CD14-positive monocyte (primary cell): ENCODE results near the gene SDF2. TPM values are rescaled to one million over a fixed set of nuclear protein-coding genes. Genes with fewer than 3 reads are reported as not detected.

Source experiments
- DNase-seq, 3 donors: peaks; one replicate each; pipeline ENCODE4 v3.0.0-alpha.2; 2011 to 2022
- H2AFZ ChIP-seq: 2 replicates; pipeline ENCODE4 v1.6.0; 2012; ENCODE audit warnings: mild to moderate bottlenecking, low read depth, low read length, inconsistent platforms; ENCODE audit not compliant: insufficient read depth, poor library complexity, severe bottlenecking
- H3K27ac ChIP-seq, 2 donors: 1 replicate in 1 of 2; 2 replicates in 1 of 2; pipeline ENCODE4 v1.5.1; 2012 to 2013; ENCODE audit warnings: low read length in 2 of 2, control low read depth in 1 of 2, inconsistent platforms in 1 of 2, low read depth in 1 of 2, mild to moderate bottlenecking in 1 of 2
- H3K27me3 ChIP-seq, 2 donors: one replicate each; pipeline versions ENCODE4 v1.6.0 to v1.6.1; 2011 to 2013; ENCODE audit warnings: low read length in 2 of 2; ENCODE audit not compliant: control insufficient read depth in 2 of 2, insufficient read depth in 2 of 2
- H3K36me3 ChIP-seq, 2 donors: replicated peaks in 1 of 2; 1 replicate in 1 of 2; 2 replicates in 1 of 2; pipeline versions ENCODE4 v1.5.1 to v1.6.1; 2012 to 2013; ENCODE audit warnings: low read length in 2 of 2, control low read depth in 1 of 2, inconsistent platforms in 1 of 2, mild to moderate bottlenecking in 1 of 2; ENCODE audit not compliant: insufficient read depth in 2 of 2, control insufficient read depth in 1 of 2
- H3K4me1 ChIP-seq, 2 donors: 1 replicate in 1 of 2; 2 replicates in 1 of 2; pipeline versions ENCODE4 v1.5.1 to v1.6.1; 2012 to 2013; ENCODE audit warnings: low read length in 2 of 2, control low read depth in 1 of 2, inconsistent platforms in 1 of 2, mild to moderate bottlenecking in 1 of 2, moderate library complexity in 1 of 2; ENCODE audit not compliant: insufficient read depth in 2 of 2, control insufficient read depth in 1 of 2
- H3K4me2 ChIP-seq: replicated peaks from 2 replicates; pipeline ENCODE3; 2012; ENCODE audit warnings: low read length, moderate library complexity, mild to moderate bottlenecking; ENCODE audit not compliant: poor library complexity, severe bottlenecking; ENCODE audit errors: extremely low read depth
- H3K4me3 ChIP-seq, 3 experiments: fragments of 200-600 bp in 1 of 3; sonication (generic) in 1 of 3; replicated peaks in 1 of 3; 1 replicate in 2 of 3; 2 replicates in 1 of 3; pipeline ENCODE4 v1.5.1; 2011 to 2013; ENCODE audit warnings: low read length in 3 of 3, mild to moderate bottlenecking in 3 of 3, control low read depth in 2 of 3, low read depth in 2 of 3, inconsistent platforms in 1 of 3, moderate library complexity in 1 of 3
- H3K79me2 ChIP-seq: 2 replicates; pipeline ENCODE4 v1.6.0; 2012; ENCODE audit warnings: mild to moderate bottlenecking, control low read depth, inconsistent platforms, low read length, moderate library complexity; ENCODE audit not compliant: insufficient read depth
- H3K9ac ChIP-seq: 2 replicates; pipeline ENCODE4 v1.6.0; 2017; ENCODE audit warnings: low read length, mild to moderate bottlenecking; ENCODE audit not compliant: insufficient read depth, poor library complexity, severe bottlenecking
- H3K9me3 ChIP-seq, 2 donors: replicated peaks in 1 of 2; 1 replicate in 1 of 2; 2 replicates in 1 of 2; pipeline versions ENCODE4 v1.5.1 to v1.6.1; 2012 to 2013; ENCODE audit warnings: low read length in 2 of 2, control low read depth in 1 of 2; ENCODE audit not compliant: control insufficient read depth in 1 of 2, insufficient read depth in 1 of 2
- H4K20me1 ChIP-seq: 2 replicates; pipeline ENCODE4 v1.6.0; 2012; ENCODE audit warnings: mild to moderate bottlenecking, low read length, control low read depth, moderate library complexity; ENCODE audit not compliant: insufficient read depth
- H3K27ac Mint-ChIP-seq, 7 donors: one replicate each; pipeline ENCODE4 v1.8.0; 2020; ENCODE audit warnings: mild to moderate bottlenecking in 7 of 7, mixed read lengths in 7 of 7, moderate library complexity in 6 of 7, inconsistent platforms in 2 of 7
- H3K27me3 Mint-ChIP-seq, 3 donors: one replicate each; pipeline ENCODE4 v1.8.0; 2021 to 2022; ENCODE audit warnings: low read depth in 3 of 3, mild to moderate bottlenecking in 3 of 3, mixed read lengths in 3 of 3, moderate library complexity in 3 of 3, inconsistent platforms in 1 of 3
- H3K36me3 Mint-ChIP-seq, 2 donors: one replicate each; pipeline ENCODE4 v1.8.0; 2020; ENCODE audit warnings: mixed read lengths in 2 of 2, inconsistent platforms in 1 of 2, mild to moderate bottlenecking in 1 of 2
- H3K4me1 Mint-ChIP-seq: one replicate; pipeline ENCODE4 v1.8.0; 2020; ENCODE audit warnings: mild to moderate bottlenecking, mixed read lengths
- H3K4me3 Mint-ChIP-seq, 2 donors: one replicate each; pipeline ENCODE4 v1.8.0; 2020; ENCODE audit warnings: mild to moderate bottlenecking in 2 of 2, mixed read lengths in 2 of 2, moderate library complexity in 1 of 2
- H3K9me3 Mint-ChIP-seq, 7 donors: one replicate each; pipeline ENCODE4 v1.8.0; 2020 to 2022; ENCODE audit warnings: mixed read lengths in 7 of 7, mild to moderate bottlenecking in 6 of 7, moderate library complexity in 6 of 7, inconsistent platforms in 2 of 7
- WGBS: methylation state at CpG from one replicate; pipeline ENCODE4 v1.1.5; 2013; ENCODE audit warnings: missing lambda C conversion rate; ENCODE audit not compliant: insufficient coverage; 5-methylcytosine and 5-hydroxymethylcytosine counted together
- intact Hi-C, 2 donors: fragments of 100-400 bp; cut with micrococcal nuclease; formaldehyde crosslinking; loops; one replicate each; pipeline versions ENCODE4 v1.15.0 to v1.15.1; 2023
- polyA plus RNA-seq, 3 donors: library from polyadenylated mRNA; depleted of rRNA in 1 of 3; unstranded in 2 of 3; stranded (reverse) in 1 of 3; fragments of 300-500 nt in 2 of 3; fragments of >200 nt in 1 of 3; fragmentation: Illumina TruSeq in 2 of 3; gene quantifications; 1 replicate in 2 of 3; 2 replicates in 1 of 3; pipeline ENCODE4 v1.2.3, GENCODE V29; 2012 to 2021
- TF ChIP-seq, protein P1 (sequence below): fragments of 200-600 bp; IDR thresholded peaks from one replicate; pipeline ENCODE4 v1.8.0; 2022; ENCODE audit warnings: antibody characterized with exemption, mild to moderate bottlenecking

SDF2 gene
- polyA plus RNA-seq, 3 donors, result 52.9 to 103 (median 84.5) TPM

DNA sequence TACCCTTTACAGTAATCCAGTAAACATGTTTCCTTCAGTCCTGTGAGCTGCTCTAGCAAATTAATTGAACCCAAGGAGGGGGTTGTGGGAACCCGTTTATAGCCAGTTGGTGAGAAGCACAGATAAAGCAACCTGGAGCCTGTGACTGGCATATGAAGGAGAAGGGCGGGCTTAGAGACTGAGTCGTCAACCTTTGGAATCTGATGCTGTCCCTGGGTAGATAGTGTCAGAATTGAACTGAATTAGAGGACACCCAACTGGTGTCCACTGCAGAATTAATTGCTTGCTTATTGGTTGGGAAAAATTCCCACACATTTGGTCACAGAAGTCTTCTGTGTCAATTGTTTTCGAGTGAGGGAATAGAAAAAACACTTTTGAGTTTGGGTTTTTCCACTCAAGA lies 34.9 kb downstream of the SDF2 start:
- Histone ChIP-seq H3K4me2 (no peak overlapping the region), H3K9ac (no peak overlapping the region), H4K20me1 (peaks cover 71% of the 10 kb centered on the region), H3K4me1 (no peaks in the 10 kb centered on the region), H3K27me3 (no peaks in the 10 kb centered on the region), H3K79me2 (no peaks in the 10 kb centered on the region), H3K4me3 (no peak overlapping the region), H3K27ac (no peak overlapping the region), H2AFZ (no peak overlapping the region), H3K36me3 (peaks cover 86 to 94% of the 10 kb centered on the region in 2 donors), H3K9me3 (no peaks in the 10 kb centered on the region)
- H3K36me3 Mint-ChIP-seq, result peaks cover 80 to 93% of the 10 kb centered on the region in 2 donors
- H3K27ac Mint-ChIP-seq, result no peak overlapping the region
- H3K9me3 Mint-ChIP-seq, result no peaks in the 10 kb centered on the region
- no peak for DNase-seq
- TF ChIP-seq, protein P1, sequence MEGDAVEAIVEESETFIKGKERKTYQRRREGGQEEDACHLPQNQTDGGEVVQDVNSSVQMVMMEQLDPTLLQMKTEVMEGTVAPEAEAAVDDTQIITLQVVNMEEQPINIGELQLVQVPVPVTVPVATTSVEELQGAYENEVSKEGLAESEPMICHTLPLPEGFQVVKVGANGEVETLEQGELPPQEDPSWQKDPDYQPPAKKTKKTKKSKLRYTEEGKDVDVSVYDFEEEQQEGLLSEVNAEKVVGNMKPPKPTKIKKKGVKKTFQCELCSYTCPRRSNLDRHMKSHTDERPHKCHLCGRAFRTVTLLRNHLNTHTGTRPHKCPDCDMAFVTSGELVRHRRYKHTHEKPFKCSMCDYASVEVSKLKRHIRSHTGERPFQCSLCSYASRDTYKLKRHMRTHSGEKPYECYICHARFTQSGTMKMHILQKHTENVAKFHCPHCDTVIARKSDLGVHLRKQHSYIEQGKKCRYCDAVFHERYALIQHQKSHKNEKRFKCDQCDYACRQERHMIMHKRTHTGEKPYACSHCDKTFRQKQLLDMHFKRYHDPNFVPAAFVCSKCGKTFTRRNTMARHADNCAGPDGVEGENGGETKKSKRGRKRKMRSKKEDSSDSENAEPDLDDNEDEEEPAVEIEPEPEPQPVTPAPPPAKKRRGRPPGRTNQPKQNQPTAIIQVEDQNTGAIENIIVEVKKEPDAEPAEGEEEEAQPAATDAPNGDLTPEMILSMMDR, result no peak
- 90% methylated on average over 3 of the region's 4 CpGs for WGBS
- H3K27me3 Mint-ChIP-seq, result no peaks in the 10 kb centered on the region
- no peak overlapping the region for H3K4me3 Mint-ChIP-seq
- intact Hi-C loops, result no loop called here
- H3K4me1 Mint-ChIP-seq, result no peaks in the 10 kb centered on the region

- no peak overlapping the region for H3K4me3 ChIP-seq
- H2AFZ ChIP-seq, result no peak overlapping the region
- H3K9me3 ChIP-seq, result no peaks in the 10 kb centered on the region
- Mint-ChIP-seq H3K27me3 (no peaks in the 10 kb centered on the region), H3K27ac (no peak overlapping the region), H3K9me3 (no peaks in the 10 kb centered on the region), H3K4me3 (no peak overlapping the region), H3K36me3 (peaks cover 86 to 94% of the 10 kb centered on the region in 2 donors), H3K4me1 (no peaks in the 10 kb centered on the region)
- H3K27ac ChIP-seq, result peak overlapping the region in 1 of 2 donors; percentile 14
- H3K4me1 ChIP-seq, result no peaks in the 10 kb centered on the region
- no peaks in the 10 kb centered on the region for H3K79me2 ChIP-seq
- no peak overlapping the region for H3K9ac ChIP-seq
- WGBS, result 100% methylated on average over 2 of the region's 2 CpGs
- peaks cover 62% of the 10 kb centered on the region for H4K20me1 ChIP-seq
- no peak overlapping the region for H3K4me2 ChIP-seq
- peaks cover 91 to 96% of the 10 kb centered on the region in 2 donors for H3K36me3 ChIP-seq
- intact Hi-C loops, result no loop called here
- TF ChIP-seq, protein P1, result no peak
- H3K27me3 ChIP-seq, result no peaks in the 10 kb centered on the region
- DNase-seq, result no peak
These were observed 37.6 kb downstream of the SDF2 start for GRCh38 chr17:28624148-28624547.
